Endometrium (tissue), 2 donors: ENCODE data around the gene RNASE2.
"Not testable (repeated sequence)": the region's sequence is repeated elsewhere in the genome, so short reads cannot be mapped to it uniquely, and the experiment has no call there.

Experiments
- FAIRE-seq: peaks from 2 replicates; lab custom pipeline; 2012; peaks lifted over from hg19 to GRCh38; lab: Jason Lieb, UNC
- donor health status: control.
- donor health status: control.

RNASE2 gene

DNA sequence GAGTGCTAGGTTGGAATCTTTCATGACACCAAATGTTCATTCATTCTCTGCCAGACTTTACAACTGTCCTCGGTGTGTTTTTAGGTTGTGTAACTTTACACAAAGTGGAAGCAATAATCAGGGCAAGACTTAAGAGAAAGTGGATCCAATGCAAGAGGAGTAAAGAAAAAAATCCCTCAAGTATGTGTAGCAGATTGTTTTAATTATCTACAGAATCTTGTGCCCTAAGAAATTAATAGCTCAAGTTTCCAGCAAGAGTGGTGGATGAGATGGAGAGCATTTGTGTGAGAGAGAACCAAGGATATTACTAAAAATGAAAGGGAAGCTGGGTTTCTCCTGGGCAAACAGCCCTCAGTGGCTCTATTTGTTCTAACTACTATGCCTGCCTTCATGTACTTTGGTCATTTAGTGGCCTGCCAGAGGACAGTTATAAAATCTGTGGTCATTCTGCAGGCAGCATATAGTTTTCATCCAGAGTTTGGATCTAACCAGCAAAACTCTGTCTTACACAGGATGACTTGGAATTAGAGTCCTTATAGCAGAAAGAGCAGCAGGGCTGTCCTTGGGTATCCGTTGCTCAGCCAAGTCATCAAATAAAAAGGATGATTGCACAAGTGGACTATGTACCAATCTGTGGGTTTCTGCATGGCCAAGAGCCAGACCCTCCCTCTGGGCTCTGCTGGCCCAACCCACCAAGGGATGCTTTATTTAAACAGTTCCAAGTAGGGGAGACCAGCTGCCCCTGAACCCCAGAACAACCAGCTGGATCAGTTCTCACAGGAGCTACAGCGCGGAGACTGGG is at the start of gene RNASE2:
TSS of gene RNASE2 (plus strand) at position 752 of the 802 bp plus-strand sequence. CDS start 285 bp downstream, outside the sequence.
- FAIRE-seq = not testable (repeated sequence)

DNA sequence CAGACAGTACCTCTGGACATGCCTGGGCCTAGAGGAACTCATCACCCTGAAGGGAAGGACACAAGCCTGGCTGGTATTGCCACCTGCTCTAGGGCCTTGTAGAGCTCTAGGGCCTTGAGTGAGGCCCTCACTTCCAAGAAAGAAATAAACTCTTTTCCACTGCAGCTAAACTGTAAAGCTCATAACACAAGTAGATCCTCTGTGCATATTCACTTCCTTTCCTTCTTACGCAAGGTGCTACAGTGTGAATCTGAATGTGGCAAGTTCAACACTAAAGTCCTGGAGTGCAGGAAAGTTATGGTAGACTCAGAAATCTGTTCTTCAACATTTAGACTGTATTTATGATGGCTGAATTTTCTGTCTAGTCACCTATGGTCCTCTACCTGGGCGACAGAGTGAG is 49.6 kb upstream of the RNASE2 start:
- FAIRE-seq = no peak

DNA sequence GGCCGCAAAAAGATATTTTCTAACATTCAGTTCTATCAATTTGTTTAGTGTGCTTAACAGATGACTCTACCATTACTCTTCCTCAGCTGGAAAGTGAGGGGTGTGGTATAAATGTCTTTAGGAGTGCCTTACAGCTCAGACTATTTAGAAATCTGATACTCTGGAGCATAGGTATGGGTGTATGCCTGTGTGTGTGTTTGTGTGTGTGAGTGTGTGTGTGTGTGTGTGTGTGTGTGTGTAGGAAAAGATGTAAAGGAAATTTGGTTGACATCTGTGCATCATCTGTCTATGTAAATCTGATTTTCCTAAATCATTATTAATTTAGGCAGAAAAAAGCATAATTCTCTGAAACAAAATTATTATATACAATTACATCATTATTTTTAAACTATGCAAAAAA is 48.1 kb upstream of the RNASE2 start:
- FAIRE-seq = no peak

DNA sequence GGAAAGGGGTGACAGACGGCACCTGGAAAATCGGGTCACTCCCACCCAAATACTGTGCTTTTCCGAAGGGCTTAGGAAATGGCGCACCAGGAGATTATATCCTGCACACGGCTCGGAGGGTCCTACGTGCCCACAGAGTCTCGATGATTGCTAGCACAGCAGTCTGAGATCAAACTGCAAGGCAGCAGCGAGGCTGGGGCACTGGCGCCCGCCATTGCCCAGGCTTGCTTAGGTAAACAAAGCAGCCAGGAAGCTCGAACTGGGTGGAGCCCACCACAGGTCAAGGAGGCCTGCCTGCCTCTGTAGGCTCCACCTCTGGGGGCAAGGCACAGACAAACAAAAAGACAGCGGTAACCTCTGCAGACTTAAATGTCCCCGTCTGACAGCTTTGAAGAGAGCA is 44.5 kb upstream of the RNASE2 start:
- FAIRE-seq = not testable (repeated sequence)

DNA sequence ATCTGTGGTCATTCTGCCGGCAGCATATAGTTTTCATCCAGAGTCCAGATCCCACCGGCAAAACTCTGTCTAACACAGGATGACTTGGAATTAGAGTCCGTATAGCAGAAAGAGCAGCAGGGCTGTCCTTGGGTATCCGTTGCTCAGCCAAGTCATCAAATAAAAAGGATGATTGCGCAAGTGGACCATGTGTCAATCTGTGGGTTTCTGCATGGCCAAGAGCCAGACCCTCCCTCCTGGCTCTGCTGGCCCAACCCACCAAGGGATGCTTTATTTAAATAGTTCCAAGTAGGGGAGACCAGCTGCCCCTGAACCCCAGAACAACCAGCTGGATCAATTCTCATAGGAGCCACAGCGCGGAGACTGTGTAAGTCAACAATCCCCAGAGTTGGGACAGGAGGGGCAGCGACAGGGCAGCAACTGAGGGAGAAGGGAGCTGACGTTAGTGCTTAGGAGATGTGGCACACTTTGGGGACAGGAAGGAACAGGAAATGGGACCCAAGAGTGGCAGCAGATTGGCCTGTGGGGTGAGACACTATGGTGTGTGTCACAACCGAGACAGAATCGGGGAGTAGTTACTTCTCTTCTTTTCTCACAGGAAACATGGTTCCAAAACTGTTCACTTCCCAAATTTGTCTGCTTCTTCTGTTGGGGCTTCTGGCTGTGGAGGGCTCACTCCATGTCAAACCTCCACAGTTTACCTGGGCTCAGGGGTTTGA is 36.1 kb upstream of the RNASE2 start:
- not testable (repeated sequence) for FAIRE-seq

DNA sequence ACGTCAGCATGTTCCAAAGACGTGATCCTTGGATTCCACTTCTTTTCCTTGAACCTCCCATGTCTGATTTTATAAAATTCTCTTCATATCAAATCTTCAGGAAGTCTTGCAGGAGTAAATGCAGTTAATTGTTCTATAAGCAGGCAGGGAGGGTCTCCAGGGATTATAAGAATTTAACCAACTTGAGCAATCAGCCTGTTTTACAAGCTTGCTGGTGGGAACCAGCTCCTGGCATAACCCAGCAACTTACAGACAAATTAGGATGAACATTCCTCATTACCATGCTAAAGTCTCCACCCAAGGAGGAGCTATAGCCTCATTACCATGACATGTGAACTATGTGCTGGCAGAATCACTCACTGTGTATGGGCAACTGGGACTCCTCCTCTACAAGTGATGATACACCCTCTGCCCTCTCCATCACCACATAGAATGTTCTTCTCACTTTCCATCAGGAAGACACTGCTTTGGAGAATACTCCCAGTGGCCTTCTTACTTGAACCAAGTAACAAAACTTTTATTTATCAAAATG is 31.5 kb upstream of the RNASE2 start:
- FAIRE-seq = not testable (repeated sequence)

DNA sequence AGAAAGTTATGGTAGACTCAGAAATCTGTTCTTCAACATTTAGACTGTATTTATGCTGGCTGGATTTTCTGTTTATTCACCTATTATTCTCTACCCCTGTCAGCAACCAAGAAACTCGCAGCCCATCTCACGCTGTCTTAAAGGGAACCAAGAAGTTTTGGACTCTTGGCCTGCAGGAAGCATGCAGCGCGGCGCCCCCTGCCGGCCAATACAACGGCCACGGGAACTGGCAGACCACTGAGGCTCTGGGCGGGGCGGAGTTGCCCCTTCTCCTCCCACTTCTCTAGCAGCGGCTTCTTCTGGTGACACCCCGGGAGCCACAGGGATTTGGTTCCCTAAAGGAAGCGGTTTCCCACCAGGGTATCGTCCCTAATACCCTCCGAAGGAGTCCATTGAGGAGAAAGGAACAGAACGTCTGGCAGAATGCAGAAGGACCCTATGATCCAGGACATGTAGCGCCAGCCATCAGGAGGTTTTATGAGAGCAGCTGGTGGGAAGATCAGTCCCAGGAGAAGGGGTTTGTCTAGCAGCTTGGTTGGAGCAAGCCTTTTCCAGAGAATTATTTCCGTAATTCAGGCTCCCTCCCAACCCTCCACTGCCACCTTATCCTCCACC is 21.0 kb upstream of the RNASE2 start:
- FAIRE-seq = no peak

DNA sequence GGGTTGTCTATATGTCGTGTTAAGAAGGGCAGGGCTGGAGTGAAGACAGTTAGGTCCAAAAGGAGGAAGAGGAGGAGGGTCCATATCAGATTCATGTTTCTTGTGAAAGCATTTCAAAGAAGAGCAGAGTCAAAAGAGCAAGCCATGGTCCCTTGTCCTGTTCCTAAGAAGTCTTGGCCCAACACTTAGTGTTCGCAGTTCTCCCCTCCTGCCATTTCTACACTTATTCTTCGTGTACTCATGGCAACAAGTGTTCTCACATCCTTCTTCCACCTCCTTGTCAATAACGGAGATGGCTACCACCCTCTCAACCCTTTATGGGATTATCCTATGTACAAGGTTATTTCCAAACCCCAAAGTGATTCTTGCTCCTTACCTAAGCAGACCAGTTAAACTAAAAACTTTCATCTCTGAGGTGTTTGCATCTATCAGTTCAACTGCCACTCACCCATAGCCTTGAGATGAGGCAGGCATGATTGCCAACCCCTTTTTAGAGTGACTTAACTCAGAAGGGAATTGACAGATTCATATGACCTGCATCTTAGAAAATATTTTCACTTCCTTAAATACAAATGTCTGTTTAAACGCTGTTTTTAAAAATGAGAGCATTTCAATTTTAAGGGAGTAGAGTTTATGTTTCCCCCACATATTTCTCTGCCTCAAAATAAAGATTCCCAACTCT is 19.8 kb upstream of the RNASE2 start:
- no peak for FAIRE-seq

DNA sequence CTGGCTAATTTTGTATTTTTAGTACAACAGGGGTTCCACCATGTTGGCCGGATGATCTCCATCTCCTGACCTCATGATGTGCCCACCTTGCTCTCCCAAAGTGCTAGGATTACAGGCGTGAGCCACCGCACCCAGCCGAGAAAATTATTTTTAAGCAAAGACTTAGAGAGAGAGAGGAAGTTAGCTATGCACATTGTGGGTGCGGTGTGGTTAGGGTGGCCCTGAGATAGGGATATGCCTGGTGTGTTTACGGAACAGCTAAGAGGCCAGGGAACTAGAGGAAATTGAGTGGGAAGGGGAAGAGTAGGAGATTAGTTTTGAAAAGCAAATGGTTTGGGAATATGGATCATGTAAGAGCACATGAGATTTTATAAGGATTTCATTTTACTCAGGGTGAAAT is 10.1 kb upstream of the RNASE2 start:
- not testable (repeated sequence) for FAIRE-seq

DNA sequence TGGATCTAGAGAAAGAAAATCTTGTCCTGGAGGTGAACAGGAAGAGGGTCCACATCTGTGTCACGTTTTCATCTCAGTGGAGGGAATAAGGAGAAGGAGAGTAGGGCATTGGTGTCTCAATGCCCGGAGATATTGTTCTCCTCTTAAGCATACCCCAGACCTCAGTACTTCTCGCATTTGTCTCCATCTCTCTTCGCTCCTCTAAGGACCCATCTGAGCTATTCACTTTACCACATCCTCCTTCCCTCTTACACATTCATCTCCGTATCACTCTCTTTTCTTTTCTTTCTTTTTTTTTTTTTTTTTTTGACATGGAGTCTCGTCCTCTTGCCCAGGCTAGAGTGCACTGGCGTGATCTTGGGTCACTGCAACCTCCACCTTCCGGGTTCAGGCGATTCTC is 8.6 kb upstream of the RNASE2 start:
- FAIRE-seq = not testable (repeated sequence)

DNA sequence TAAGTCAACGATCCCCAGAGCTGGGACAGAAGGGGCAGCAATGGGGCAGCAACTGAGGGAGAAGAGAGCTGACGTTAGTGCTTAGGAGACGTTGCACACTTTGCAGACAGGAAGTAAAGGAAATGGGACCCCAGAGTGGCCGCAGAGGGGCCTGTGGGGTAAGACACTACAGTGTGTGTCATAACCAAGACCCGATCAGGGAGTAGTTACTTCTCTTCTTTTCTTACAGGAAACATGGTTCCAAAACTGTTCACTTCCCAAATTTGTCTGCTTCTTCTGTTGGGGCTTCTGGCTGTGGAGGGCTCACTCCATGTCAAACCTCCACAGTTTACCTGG is 219 bp downstream of the RNASE2 start:
- not testable (repeated sequence) for FAIRE-seq

DNA sequence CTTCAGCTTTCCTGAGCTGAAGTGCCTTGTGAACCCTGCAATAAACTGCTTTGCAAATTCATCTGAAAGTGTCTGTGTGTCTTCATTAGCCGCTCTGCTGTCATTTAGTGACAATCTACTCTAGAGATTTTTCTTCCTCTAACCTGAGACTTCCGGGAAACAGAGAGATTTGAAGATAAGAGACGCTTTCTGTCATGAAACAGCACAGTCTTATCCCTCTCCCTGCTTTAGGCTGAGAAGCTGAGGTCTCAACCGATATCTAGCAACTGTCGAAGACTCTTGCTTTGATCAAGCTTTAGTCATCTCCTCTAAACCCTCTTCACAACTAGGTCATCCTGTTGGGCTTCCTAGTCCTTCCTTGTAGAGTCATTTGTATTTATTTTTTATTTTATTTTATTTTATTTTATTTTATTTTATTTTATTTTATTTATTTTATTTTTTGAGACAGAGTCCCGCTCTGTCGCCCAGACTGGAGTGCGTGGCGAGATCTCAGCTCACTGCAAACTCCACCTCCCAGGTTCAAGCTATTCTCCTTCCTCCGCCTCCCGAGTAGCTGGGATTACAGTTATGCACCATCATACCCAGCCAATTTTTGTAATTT is 1.2 kb downstream of the RNASE2 start:
- no peak for FAIRE-seq

DNA sequence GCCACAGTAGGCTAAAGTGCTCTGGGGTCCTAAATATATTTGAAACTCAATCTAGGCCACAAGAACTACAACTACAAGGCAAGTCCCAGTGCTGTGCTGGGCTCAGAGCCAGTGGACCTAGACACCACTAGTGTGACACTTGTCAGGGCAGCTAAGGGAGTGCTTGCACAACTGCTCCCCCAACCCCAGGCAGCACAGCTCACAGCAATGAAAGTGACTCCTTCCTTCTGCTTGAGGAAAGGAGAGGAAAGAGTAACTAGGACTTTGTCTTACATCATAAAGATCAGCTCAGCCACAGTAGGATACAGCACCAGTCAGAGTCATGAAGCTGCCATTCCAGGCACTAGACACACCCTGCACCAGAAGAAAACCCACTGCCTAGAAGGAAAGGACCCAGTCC is 3.7 kb downstream of the RNASE2 start:
- not testable (repeated sequence) for FAIRE-seq

DNA sequence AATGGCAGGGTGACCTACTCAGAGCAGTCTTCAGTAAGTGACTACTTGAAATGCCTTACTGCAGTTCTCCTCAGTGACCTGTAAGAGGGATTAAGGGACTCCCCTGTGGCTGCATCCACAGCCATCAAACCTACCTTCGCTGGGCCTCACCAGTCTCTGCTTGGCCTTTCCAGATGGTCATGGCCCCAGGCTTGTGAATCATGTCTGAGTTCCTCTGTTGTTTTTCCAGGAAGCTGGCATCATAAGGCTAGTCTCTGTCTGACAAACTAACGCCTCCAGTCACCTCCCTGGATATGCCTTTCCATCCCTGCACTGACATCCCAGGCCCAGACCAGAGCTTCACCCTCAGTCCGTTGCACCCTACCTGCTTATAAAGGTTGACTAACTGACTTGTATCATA is 14.0 kb downstream of the RNASE2 start:
- no peak for FAIRE-seq

DNA sequence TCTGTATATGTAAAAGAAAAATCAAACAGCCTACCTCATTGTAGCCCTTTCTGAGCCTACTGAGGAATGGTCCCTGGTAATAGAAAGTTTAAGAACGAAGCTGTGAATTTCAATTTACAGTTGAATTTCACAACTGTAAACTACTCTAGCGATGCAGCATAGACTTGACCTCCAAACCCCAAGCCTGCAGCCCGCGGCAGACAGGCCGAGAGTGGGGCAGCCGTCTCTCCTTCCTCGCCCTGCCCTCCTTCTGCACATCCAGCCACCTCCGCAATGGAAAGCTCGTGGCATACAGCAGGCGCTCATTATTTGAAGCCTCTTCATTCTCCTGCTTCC is 15.3 kb downstream of the RNASE2 start:
- no peak for FAIRE-seq

DNA sequence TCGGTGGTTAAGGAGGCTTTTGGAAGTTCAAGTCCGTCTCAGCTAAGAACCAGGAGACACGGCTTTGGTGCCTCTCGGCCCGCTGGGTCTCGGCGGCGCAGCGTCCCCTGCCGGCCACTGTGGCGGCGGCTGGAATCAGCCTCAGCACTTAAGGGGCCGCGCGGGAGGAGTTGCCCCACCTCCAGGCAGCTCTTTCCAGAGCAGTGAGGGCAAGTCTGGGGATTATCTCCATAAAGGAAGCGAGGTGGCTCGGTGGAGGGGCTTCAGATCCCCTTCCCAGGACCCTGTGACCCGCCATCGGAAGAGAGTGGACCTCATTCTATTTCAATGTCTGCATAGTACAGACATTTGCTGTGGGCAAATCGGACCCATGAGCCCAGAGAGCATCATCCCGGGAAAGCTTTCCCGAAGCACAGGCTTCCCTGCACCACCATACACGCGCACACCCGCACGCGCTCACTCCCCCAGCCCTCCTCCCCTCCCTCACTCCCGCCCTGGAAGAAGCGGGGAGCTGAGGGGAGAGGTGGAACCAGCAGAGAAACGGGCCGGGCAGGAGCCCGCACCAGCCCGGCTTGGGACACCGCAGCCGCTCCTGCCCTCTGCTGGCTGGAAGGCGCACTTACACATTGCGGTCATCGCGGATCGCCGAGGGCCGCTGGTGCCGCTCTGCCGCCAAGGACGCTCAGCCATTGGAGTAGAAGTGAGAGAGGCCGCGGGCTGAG is 15.9 kb downstream of the RNASE2 start:
- FAIRE-seq = no peak

DNA sequence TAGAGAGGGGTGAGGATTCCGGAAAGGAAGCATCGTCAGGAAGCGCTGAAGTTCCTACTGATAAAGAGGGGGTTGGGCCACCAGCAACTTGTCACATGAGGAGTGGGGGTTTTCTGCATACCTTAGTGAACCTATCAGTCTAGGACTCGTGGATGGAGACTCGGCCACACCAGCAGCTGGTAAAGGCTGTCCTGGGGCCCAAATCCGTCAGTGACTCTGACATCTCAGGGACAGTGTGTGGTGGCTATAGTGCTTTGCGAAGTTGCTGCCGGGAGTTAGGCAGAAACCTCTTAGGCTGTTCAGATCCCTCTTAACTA is 16.4 kb downstream of the RNASE2 start:
- no peak for FAIRE-seq

DNA sequence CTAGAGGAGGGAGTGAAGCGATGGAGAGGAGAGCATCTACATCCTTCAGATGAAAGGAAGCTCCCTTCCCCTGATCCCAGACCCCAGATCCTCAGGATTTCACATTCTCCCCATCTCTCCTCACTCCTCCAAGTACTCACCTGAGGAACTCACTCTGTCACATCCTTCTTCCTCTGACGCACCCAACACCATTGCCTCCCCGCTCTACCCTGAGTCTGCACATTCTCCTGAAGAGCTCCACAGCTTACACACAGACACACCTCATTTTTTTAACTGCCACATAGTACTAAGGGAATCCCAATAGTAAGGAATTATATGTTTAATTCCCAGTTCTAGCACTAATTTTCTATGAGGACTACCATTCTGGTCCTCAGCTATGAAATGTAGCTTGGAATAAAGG is 18.2 kb downstream of the RNASE2 start:
- no peak for FAIRE-seq

DNA sequence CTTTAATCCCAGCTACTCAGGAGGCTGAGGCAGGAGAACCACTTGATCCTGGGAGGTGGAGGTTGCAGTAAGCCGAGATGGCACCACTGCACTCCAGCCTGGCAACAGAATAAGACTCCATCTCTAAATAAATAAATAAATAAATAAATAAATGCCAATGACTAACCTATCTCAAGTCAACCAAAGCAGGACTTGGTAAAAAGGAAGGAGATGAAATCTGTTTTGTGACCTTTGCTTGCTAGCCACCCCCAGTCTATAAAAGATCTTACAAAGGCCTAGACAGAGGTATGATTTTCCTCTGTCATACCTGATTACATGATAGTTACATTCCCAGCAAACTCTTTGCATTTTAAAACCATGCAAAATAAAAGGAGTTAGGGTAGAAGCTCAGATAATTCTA is 21.0 kb downstream of the RNASE2 start:
- no peak for FAIRE-seq

DNA sequence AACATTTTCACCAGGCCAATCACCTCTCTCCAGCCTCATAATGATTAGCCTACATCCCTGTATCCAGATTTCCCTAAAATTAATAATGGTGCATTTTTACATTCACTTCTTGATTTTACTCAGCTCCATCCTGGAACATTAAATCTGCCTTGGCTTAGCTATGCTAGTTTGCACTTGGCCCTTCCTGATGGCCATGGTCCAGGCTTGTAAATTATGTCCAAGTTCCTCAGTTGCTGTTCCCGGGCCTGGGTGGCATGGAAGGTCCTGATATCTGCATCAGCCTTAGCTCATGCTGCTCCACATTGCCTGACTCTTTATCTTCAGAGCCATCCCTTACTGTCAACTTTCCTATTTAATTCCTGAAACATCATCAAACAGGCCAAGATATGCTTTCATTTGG is 23.4 kb downstream of the RNASE2 start:
- no peak for FAIRE-seq

DNA sequence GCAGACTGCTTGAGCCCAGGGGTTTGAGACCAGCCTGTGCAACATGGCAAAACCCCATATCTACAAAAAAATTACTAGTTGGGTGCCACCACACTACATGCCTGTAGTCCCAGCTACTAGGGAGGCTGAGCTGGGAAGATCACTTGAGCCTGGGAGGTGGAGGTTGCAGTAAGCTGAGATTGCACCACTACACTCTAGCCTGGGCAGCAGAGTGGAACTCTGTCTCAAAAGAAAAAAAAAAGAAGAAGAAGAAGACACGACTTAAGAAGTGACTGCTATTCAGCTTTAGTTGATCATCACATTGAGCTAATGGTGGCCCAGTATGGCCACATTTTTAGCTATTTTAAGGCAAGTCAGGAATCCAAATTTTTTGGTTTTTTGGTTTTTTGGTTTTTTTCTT is 25.6 kb downstream of the RNASE2 start:
- FAIRE-seq = no peak
